Thymus (tissue), 11 donors: ENCODE measurements around the gene ROR1. TPM values are rescaled to one million over a fixed set of nuclear protein-coding genes. Genes with fewer than 3 reads are reported as not detected.

Source experiments
- DNase-seq, 9 donors: peaks; one replicate each; pipeline ENCODE4 v3.0.0-alpha.2; 2013; ENCODE audit warnings: low spot score in 9 of 9, low read depth in 6 of 9, missing footprints in 1 of 9
- H3K27ac ChIP-seq, 2 donors: one replicate each; pipeline ENCODE4 v1.5.1; 2013; ENCODE audit warnings: control low read depth in 1 of 2, low read depth in 1 of 2, low read length in 1 of 2, mild to moderate bottlenecking in 1 of 2, moderate library complexity in 1 of 2
- H3K27me3 ChIP-seq, 2 donors: one replicate each; pipeline ENCODE4 v1.5.1; 2013; ENCODE audit warnings: low read length in 1 of 2; ENCODE audit not compliant: control insufficient read depth in 2 of 2, insufficient read depth in 1 of 2
- H3K36me3 ChIP-seq, 2 donors: one replicate each; pipeline ENCODE4 v1.5.1; 2013; ENCODE audit warnings: low read length in 1 of 2, mild to moderate bottlenecking in 1 of 2, moderate library complexity in 1 of 2; ENCODE audit not compliant: control insufficient read depth in 2 of 2, insufficient read depth in 2 of 2
- H3K4me1 ChIP-seq, 2 donors: one replicate each; pipeline ENCODE4 v1.5.1; 2013; ENCODE audit warnings: low read length in 2 of 2; ENCODE audit not compliant: control insufficient read depth in 2 of 2, insufficient read depth in 2 of 2
- H3K4me3 ChIP-seq, 2 donors: one replicate each; pipeline ENCODE4 v1.5.1; 2013; ENCODE audit warnings: low read length in 2 of 2, control low read depth in 1 of 2, mild to moderate bottlenecking in 1 of 2
- H3K9me3 ChIP-seq, 2 donors: one replicate each; pipeline ENCODE4 v1.5.1; 2013; ENCODE audit warnings: low read length in 1 of 2, mild to moderate bottlenecking in 1 of 2; ENCODE audit not compliant: control insufficient read depth in 2 of 2, insufficient read depth in 1 of 2
- WGBS: extraction: QIAGEN DNeasy Blood & Tissue Kit; methylation state at CpG from one replicate; pipeline ENCODE4 v1.1.7; 2013; 5-methylcytosine and 5-hydroxymethylcytosine counted together
- polyA plus RNA-seq: library from polyadenylated mRNA; stranded (reverse); fragments of 200-250 nt; gene quantifications from one replicate; pipeline ENCODE4 v1.2.3, GENCODE V29; 2013
- total RNA-seq: library from RNA; stranded (reverse); fragments of 120-200 nt; gene quantifications from one replicate; pipeline ENCODE4 v1.2.4, GENCODE V29; 2013
- donor health status: healthy.

Gene ROR1
- total and polyA plus RNA-seq, 2 donors: 1.5 to 5.2 TPM

DNA sequence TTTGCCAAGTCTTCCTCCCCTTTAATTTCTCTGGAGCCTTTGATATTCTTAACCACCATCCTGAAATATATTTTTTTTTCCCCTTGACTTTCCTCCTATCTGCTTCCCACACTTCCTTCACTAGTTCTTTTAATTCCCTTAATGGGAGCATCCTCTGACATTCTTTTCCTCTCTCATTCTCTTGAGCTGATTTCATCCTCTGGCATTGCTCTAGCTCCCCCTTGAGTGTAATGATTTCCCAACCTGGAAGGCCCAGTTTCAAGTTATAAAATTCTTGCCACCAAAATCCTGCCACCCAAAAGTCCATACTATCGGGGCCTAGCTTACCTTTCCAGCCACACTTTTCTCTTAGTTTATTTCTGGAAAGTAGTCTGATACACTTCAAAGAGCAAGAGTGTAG is 390.2 kb downstream of the ROR1 start:
- no peaks in the 10 kb centered on the region for H3K9me3 ChIP-seq
- no peak overlapping the region for H3K27ac ChIP-seq

DNA sequence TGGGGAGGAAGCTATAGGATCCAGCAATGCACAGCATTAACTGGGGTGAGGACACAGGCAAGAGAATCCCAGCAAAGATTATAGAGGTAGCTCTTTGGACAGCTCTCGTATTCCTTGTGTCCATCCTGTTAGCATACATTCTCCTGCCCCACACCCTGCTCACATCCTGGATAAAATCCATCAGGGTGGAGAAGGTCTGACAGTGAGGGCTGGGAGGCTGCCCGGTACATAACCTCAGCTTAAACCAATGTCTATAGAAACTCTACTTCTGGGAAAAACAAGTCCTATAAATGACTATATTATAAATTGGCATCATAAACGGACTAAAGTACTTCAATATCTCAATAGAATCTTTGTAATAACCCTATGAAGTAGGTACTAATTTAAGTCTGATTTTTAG is 392.8 kb downstream of the ROR1 start:
- no peak for DNase-seq
- Histone ChIP-seq H3K36me3 (no peaks in the 10 kb centered on the region), H3K4me3 (no peak overlapping the region), H3K27ac (no peak overlapping the region), H3K27me3 (no peaks in the 10 kb centered on the region), H3K9me3 (no peaks in the 10 kb centered on the region), H3K4me1 (peaks cover 0 to 8% of the 10 kb centered on the region in 2 donors)
- 96% methylated on average over 3 of the region's 3 CpGs for WGBS

More for the DNA sequence above, 390.2 kb downstream of the ROR1 start:
- peak in 1 of 9 donors; percentile 10 for DNase-seq
- Histone ChIP-seq H3K36me3 (no peaks in the 10 kb centered on the region), H3K4me3 (no peak overlapping the region), H3K4me1 (peaks cover 0 to 4% of the 10 kb centered on the region in 2 donors), H3K27me3 (no peaks in the 10 kb centered on the region)
- WGBS: 90% methylated on average over 1 of the region's 1 CpG

GRCh38 chr1:64167176-64167575 is 393.4 kb downstream of the ROR1 start:
- H3K27me3 ChIP-seq: no peaks in the 10 kb centered on the region
- no peaks in the 10 kb centered on the region for H3K9me3 ChIP-seq
- H3K4me3 ChIP-seq: no peak overlapping the region
- 73% methylated on average over 2 of the region's 2 CpGs for WGBS
- no peaks in the 10 kb centered on the region for H3K36me3 ChIP-seq
- peaks cover 0 to 9% of the 10 kb centered on the region in 2 donors for H3K4me1 ChIP-seq
- no peak overlapping the region for H3K27ac ChIP-seq
- DNase-seq: no peak

GRCh38 chr1:64171246-64171645 is 397.4 kb downstream of the ROR1 start:
- H3K9me3 ChIP-seq: no peaks in the 10 kb centered on the region
- no peaks in the 10 kb centered on the region for H3K27me3 ChIP-seq
- 92% methylated on average over 1 of the region's 1 CpG for WGBS
- H3K4me3 ChIP-seq: no peak overlapping the region
- DNase-seq: no peak
- H3K4me1 ChIP-seq: peaks cover 0 to 5% of the 10 kb centered on the region in 2 donors
- no peak overlapping the region for H3K27ac ChIP-seq
- H3K36me3 ChIP-seq: no peaks in the 10 kb centered on the region

DNA sequence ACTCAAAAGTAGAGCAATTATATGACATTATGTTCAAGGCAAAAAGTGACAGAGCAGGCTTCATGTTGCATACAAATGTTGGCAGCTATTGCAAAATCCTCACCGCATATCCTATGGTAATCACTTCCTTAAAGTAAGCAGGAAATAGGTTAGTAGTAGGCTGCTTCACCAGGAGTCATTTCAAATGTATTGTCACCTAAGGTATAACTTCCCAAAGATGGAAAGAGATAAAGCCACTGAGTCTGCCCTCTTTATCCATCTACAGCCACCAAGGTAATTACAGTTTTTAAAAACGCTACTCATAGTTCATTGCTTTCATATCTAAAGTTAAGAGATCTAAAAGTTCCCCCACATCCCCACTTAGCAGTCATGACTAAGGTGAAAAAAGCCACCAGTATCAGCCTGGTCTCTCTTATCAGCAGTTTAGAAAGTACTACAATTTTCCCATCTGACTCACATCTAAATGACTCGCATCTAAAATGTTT is 398.0 kb downstream of the ROR1 start:
- no peak for DNase-seq
- H3K27ac ChIP-seq: no peak overlapping the region
- peaks cover 0 to 5% of the 10 kb centered on the region in 2 donors for H3K4me1 ChIP-seq
- no peaks in the 10 kb centered on the region for H3K27me3 ChIP-seq
- no peaks in the 10 kb centered on the region for H3K9me3 ChIP-seq
- H3K36me3 ChIP-seq: no peaks in the 10 kb centered on the region
- no peak overlapping the region for H3K4me3 ChIP-seq
- WGBS: 50% methylated on average over 3 of the region's 3 CpGs

GRCh38 chr1:64172458-64172983 is 398.7 kb downstream of the ROR1 start:
- Histone ChIP-seq H3K27ac (no peak overlapping the region), H3K27me3 (no peaks in the 10 kb centered on the region), H3K4me1 (peaks cover 0 to 5% of the 10 kb centered on the region in 2 donors), H3K4me3 (no peak overlapping the region), H3K9me3 (no peaks in the 10 kb centered on the region), H3K36me3 (no peaks in the 10 kb centered on the region)
- 85% methylated on average over 3 of the region's 3 CpGs for WGBS
- no peak for DNase-seq

DNA sequence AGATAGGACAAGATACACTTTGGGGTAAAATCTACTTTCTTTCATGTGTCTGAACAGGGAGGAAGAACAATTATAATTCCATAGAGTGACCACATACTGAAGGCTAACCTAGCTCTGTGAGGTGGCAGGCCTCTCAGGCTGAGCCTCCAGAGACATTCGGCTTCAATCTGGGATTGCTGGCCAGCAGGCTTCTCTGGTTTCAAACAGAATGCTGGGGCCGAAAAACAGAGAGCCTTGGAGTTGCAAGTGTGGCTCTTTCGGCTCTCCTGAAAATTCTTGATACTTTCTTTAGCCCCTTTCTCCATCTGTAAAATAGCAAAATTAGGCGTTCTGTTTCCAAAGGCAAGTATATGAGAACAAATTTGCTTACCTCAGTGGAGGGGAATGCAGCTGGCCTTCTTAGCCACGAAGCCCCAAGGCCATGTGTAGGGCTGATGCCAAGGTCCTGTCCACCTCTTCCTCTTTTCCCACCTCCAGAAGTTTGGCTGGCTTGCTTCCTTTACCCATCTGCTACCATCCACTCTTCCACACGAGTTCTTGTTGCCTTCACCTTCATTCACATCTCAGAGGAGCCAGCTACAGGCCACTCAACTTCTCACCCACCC is 399.6 kb downstream of the ROR1 start:
- Histone ChIP-seq H3K27ac (no peak overlapping the region), H3K27me3 (no peaks in the 10 kb centered on the region), H3K9me3 (no peaks in the 10 kb centered on the region), H3K4me3 (no peak overlapping the region), H3K36me3 (no peaks in the 10 kb centered on the region), H3K4me1 (peaks cover 0 to 5% of the 10 kb centered on the region in 2 donors)
- DNase-seq: no peak
- 94% methylated on average over 6 of the region's 6 CpGs for WGBS

- Histone ChIP-seq H3K36me3 (no peaks in the 10 kb centered on the region), H3K4me3 (no peak overlapping the region)
- no peak for DNase-seq
Measured at GRCh38 chr1:64175639-64176038, 401.8 kb downstream of the ROR1 start.

GRCh38 chr1:64176659-64177058 is 402.8 kb downstream of the ROR1 start:
- DNase-seq: no peak
- 90% methylated on average over 3 of the region's 3 CpGs for WGBS
- no peaks in the 10 kb centered on the region for H3K9me3 ChIP-seq
- no peaks in the 10 kb centered on the region for H3K36me3 ChIP-seq
- H3K27ac ChIP-seq: no peak overlapping the region
- no peak overlapping the region for H3K4me3 ChIP-seq
- peaks cover 0 to 1% of the 10 kb centered on the region in 2 donors for H3K4me1 ChIP-seq
- no peaks in the 10 kb centered on the region for H3K27me3 ChIP-seq

More at GRCh38 chr1:64175639-64176038, 401.8 kb downstream of the ROR1 start:
- no peaks in the 10 kb centered on the region for H3K9me3 ChIP-seq
- H3K4me1 ChIP-seq: peaks cover 0 to 5% of the 10 kb centered on the region in 2 donors
- no peaks in the 10 kb centered on the region for H3K27me3 ChIP-seq
- no peak overlapping the region for H3K27ac ChIP-seq
